Calu3 (cell line): ENCODE measurements around the gene GAL3ST1. TPM values are rescaled to one million over a fixed set of nuclear protein-coding genes. Genes with fewer than 3 reads are reported as not detected.

Experiments used
- BruUV-seq: library from RNA; stranded (reverse); fragments of 400-500 nt; replicated peaks from 2 replicates; lab custom pipeline; 2021; lab: Mats Ljungman, UMichigan
- CTCF ChIA-PET: fragments of 300-600 bp; sonication (Branson Sonifier 250); formaldehyde crosslinking; loops from one replicate; lab custom pipeline; 2022; ENCODE audit warnings: antibody characterized with exemption; lab: Charles Lee
- DNase-seq: peaks from one replicate; pipeline ENCODE4 v3.0.0; 2022
- H3K27ac Mint-ChIP-seq: one replicate; pipeline ENCODE4 v1.8.0; 2022; ENCODE audit warnings: mixed read lengths; ENCODE audit not compliant: unreplicated experiment
- H3K27me3 Mint-ChIP-seq: one replicate; pipeline ENCODE4 v1.8.0; 2022; ENCODE audit warnings: mixed read lengths; ENCODE audit not compliant: unreplicated experiment
- H3K36me3 Mint-ChIP-seq: one replicate; pipeline ENCODE4 v1.8.0; 2022; ENCODE audit warnings: mild to moderate bottlenecking, moderate library complexity, mixed read lengths; ENCODE audit not compliant: insufficient read depth, unreplicated experiment
- H3K4me1 Mint-ChIP-seq: one replicate; pipeline ENCODE4 v1.8.0; 2022; ENCODE audit warnings: mild to moderate bottlenecking, low read depth, mixed read lengths; ENCODE audit not compliant: unreplicated experiment
- H3K4me3 Mint-ChIP-seq: one replicate; pipeline ENCODE4 v1.8.0; 2022; ENCODE audit warnings: mild to moderate bottlenecking, low read depth, moderate library complexity, mixed read lengths; ENCODE audit not compliant: unreplicated experiment
- H3K9me3 Mint-ChIP-seq: one replicate; pipeline ENCODE4 v1.8.0; 2022; ENCODE audit warnings: low read depth, mixed read lengths; ENCODE audit not compliant: unreplicated experiment
- CTCF ChIP-seq: fragments of 200-600 bp; IDR thresholded peaks from one replicate; pipeline ENCODE4 v1.8.0; 2022; ENCODE audit warnings: antibody characterized with exemption; ENCODE audit not compliant: unreplicated experiment
- intact Hi-C: fragments of 100-400 bp; cut with micrococcal nuclease; formaldehyde crosslinking; loops from one replicate; pipeline ENCODE4 v1.10.0; 2022; ENCODE audit not compliant: unreplicated experiment
- total RNA-seq: library from RNA; stranded (reverse); gene quantifications from 2 replicates; pipeline ENCODE4 v1.2.3, GENCODE V29; 2022

The GAL3ST1 gene
- total RNA-seq, 1 experiment from 2014 or later = 6.5 TPM

GRCh38 chr22:30516731-30517130 is 57.7 kb downstream of the GAL3ST1 start:
- no peak for DNase-seq
- H3K9me3 Mint-ChIP-seq = no peaks in the 10 kb centered on the region
- no TSS peak for BruUV-seq
- intact Hi-C loops = no loop called here
- H3K36me3 Mint-ChIP-seq = no peaks in the 10 kb centered on the region
- no peak overlapping the region for H3K4me3 Mint-ChIP-seq
- CTCF ChIA-PET = no interaction called here
- H3K27me3 Mint-ChIP-seq = peaks cover 63% of the 10 kb centered on the region
- no peaks in the 10 kb centered on the region for H3K4me1 Mint-ChIP-seq
- H3K27ac Mint-ChIP-seq = no peak overlapping the region
- TF ChIP-seq CTCF = no peak

- CTCF ChIA-PET = no interaction called here
- H3K4me3 Mint-ChIP-seq = no peak overlapping the region
- BruUV-seq = no TSS peak
- no peak for TF ChIP-seq CTCF
- no peak for DNase-seq
- H3K27me3 Mint-ChIP-seq = peaks cover 58% of the 10 kb centered on the region
- no peaks in the 10 kb centered on the region for H3K36me3 Mint-ChIP-seq
- no peaks in the 10 kb centered on the region for H3K4me1 Mint-ChIP-seq
- intact Hi-C loops = no loop called here
- H3K27ac Mint-ChIP-seq = no peak overlapping the region
- H3K9me3 Mint-ChIP-seq = no peaks in the 10 kb centered on the region
These were observed 58.2 kb downstream of the GAL3ST1 start for GRCh38 chr22:30516273-30516672.

- Mint-ChIP-seq H3K27me3 (peaks cover 49% of the 10 kb centered on the region), H3K36me3 (no peaks in the 10 kb centered on the region), H3K27ac (no peak overlapping the region), H3K4me3 (no peak overlapping the region), H3K4me1 (no peaks in the 10 kb centered on the region), H3K9me3 (no peaks in the 10 kb centered on the region)
- CTCF ChIA-PET = interaction anchor here (0.6 to 1.1 kb wide), 2 partner anchors 11 to 22 kb away, joined by 3 to 5 read pairs; no protein-coding TSS in a partner anchor
- intact Hi-C loops = no loop called here
- no peak for TF ChIP-seq CTCF
- DNase-seq = no peak
- BruUV-seq = no TSS peak
These were observed 60.2 kb downstream of the GAL3ST1 start for GRCh38 chr22:30514252-30514651.

- intact Hi-C loops = no loop called here
- CTCF ChIA-PET = interaction anchor here (1.1 kb wide), 1 partner anchor 10 kb away, joined by 5 read pairs; no protein-coding TSS in a partner anchor
- no peak for TF ChIP-seq CTCF
- H3K9me3 Mint-ChIP-seq = no peaks in the 10 kb centered on the region
- H3K27me3 Mint-ChIP-seq = peaks cover 46% of the 10 kb centered on the region
- no peaks in the 10 kb centered on the region for H3K4me1 Mint-ChIP-seq
- no peak overlapping the region for H3K27ac Mint-ChIP-seq
- H3K4me3 Mint-ChIP-seq = no peak overlapping the region
- BruUV-seq = no TSS peak
- no peak for DNase-seq
- H3K36me3 Mint-ChIP-seq = no peaks in the 10 kb centered on the region
These were observed 61.0 kb downstream of the GAL3ST1 start for GRCh38 chr22:30513462-30513861.
